Spleen (tissue), 7 donors: ENCODE data around the gene RTTN.

Source experiments
- POLR2A ChIP-seq, 3 donors: fragments of 450-650 bp; IDR thresholded peaks; one replicate each; pipeline ENCODE4 v1.5.1; 2017; ENCODE audit warnings: antibody characterized with exemption in 3 of 3, mild to moderate bottlenecking in 1 of 3
- POLR2AphosphoS5 ChIP-seq, 3 donors: sonication (generic); formaldehyde crosslinking; IDR thresholded peaks; one replicate each; pipeline ENCODE4 v1.5.1; 2017; ENCODE audit warnings: antibody characterized with exemption in 3 of 3
- TF ChIP-seq, protein P1 (sequence below), 11 experiments: fragments of 200-600 bp in 7 of 11; fragments of 450-650 bp in 4 of 11; sonication (generic) in 4 of 11; IDR thresholded peaks in 8 of 11; conservative IDR thresholded peaks in 3 of 11; 1 replicate in 7 of 11; 2 replicates in 4 of 11; pipeline versions ENCODE4 v1.4.0 to v1.8.0; 2016 to 2021; ENCODE audit warnings: antibody characterized with exemption in 11 of 11, inconsistent platforms in 4 of 11, mild to moderate bottlenecking in 1 of 11
- donor health status: DM: no; HTN: no; CAD: no; lungs with moderate emphysema.
- donor health status: DM: no; HTN: no; CAD: no.
- donor health status: DM: no; HTN: no; CAD: no.

GRCh38 chr18:70146174-70146573 lies 59.3 kb downstream of the RTTN start:
- TF ChIP-seq, protein P1, sequence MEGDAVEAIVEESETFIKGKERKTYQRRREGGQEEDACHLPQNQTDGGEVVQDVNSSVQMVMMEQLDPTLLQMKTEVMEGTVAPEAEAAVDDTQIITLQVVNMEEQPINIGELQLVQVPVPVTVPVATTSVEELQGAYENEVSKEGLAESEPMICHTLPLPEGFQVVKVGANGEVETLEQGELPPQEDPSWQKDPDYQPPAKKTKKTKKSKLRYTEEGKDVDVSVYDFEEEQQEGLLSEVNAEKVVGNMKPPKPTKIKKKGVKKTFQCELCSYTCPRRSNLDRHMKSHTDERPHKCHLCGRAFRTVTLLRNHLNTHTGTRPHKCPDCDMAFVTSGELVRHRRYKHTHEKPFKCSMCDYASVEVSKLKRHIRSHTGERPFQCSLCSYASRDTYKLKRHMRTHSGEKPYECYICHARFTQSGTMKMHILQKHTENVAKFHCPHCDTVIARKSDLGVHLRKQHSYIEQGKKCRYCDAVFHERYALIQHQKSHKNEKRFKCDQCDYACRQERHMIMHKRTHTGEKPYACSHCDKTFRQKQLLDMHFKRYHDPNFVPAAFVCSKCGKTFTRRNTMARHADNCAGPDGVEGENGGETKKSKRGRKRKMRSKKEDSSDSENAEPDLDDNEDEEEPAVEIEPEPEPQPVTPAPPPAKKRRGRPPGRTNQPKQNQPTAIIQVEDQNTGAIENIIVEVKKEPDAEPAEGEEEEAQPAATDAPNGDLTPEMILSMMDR (IDR thresholded peaks at IDR 0.05 in 8 of 11, conservative IDR thresholded peaks at IDR 0.05 in 3 of 11) = no peak
- no peak for TF ChIP-seq POLR2A (IDR thresholded peaks at IDR 0.05)
- TF ChIP-seq POLR2AphosphoS5 (IDR thresholded peaks at IDR 0.05) = no peak
